Uterus (tissue), 2 donors: ENCODE measurements around the gene TRIM14.

Experiments used
- POLR2A ChIP-seq, 2 donors: fragments of 450-650 bp; IDR thresholded peaks; one replicate each; pipeline ENCODE4 v1.6.1; 2016; ENCODE audit warnings: antibody characterized with exemption in 2 of 2, mild to moderate bottlenecking in 1 of 2, moderate library complexity in 1 of 2
- TF ChIP-seq, protein P1 (sequence below), 4 experiments: fragments of 200-600 bp in 2 of 4; fragments of 450-650 bp in 2 of 4; sonication (generic) in 2 of 4; IDR thresholded peaks; one replicate each; pipeline ENCODE4 v1.5.1; 2016 to 2019; ENCODE audit warnings: antibody characterized with exemption in 4 of 4, mild to moderate bottlenecking in 2 of 4, moderate library complexity in 1 of 4

DNA sequence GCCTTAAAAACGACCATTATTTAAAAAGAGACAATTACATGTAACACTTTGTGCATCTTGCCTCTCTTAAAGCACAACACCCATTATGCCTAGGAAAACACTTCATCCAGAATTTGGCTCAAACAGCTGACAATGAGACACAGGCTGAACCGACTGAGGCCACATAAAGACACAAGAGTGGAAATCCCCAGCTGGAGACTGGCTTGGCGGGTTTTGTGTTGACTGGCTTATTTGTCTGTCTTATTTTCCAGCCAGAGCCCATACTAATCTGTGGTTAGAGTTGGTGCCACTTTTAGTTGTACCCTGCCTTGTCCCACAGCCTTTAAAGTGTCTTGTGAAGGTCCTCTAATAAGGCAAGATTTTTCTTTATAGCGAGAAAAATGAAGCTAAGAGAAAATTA, 21.2 kb downstream of the TRIM14 start:
- TF ChIP-seq, protein P1, sequence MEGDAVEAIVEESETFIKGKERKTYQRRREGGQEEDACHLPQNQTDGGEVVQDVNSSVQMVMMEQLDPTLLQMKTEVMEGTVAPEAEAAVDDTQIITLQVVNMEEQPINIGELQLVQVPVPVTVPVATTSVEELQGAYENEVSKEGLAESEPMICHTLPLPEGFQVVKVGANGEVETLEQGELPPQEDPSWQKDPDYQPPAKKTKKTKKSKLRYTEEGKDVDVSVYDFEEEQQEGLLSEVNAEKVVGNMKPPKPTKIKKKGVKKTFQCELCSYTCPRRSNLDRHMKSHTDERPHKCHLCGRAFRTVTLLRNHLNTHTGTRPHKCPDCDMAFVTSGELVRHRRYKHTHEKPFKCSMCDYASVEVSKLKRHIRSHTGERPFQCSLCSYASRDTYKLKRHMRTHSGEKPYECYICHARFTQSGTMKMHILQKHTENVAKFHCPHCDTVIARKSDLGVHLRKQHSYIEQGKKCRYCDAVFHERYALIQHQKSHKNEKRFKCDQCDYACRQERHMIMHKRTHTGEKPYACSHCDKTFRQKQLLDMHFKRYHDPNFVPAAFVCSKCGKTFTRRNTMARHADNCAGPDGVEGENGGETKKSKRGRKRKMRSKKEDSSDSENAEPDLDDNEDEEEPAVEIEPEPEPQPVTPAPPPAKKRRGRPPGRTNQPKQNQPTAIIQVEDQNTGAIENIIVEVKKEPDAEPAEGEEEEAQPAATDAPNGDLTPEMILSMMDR (IDR thresholded peaks at IDR 0.05): no peak
- TF ChIP-seq POLR2A (IDR thresholded peaks at IDR 0.05): no peak
